ENCODE results near the gene SCN10A. TPM values are rescaled to one million over a fixed set of nuclear protein-coding genes. Genes with fewer than 3 reads are reported as not detected.

The SCN10A gene
- total and polyA plus RNA-seq, 2 experiments from 2014 or later, result 0.03 TPM; not detected in 1

- TF ChIP-seq, protein P1, sequence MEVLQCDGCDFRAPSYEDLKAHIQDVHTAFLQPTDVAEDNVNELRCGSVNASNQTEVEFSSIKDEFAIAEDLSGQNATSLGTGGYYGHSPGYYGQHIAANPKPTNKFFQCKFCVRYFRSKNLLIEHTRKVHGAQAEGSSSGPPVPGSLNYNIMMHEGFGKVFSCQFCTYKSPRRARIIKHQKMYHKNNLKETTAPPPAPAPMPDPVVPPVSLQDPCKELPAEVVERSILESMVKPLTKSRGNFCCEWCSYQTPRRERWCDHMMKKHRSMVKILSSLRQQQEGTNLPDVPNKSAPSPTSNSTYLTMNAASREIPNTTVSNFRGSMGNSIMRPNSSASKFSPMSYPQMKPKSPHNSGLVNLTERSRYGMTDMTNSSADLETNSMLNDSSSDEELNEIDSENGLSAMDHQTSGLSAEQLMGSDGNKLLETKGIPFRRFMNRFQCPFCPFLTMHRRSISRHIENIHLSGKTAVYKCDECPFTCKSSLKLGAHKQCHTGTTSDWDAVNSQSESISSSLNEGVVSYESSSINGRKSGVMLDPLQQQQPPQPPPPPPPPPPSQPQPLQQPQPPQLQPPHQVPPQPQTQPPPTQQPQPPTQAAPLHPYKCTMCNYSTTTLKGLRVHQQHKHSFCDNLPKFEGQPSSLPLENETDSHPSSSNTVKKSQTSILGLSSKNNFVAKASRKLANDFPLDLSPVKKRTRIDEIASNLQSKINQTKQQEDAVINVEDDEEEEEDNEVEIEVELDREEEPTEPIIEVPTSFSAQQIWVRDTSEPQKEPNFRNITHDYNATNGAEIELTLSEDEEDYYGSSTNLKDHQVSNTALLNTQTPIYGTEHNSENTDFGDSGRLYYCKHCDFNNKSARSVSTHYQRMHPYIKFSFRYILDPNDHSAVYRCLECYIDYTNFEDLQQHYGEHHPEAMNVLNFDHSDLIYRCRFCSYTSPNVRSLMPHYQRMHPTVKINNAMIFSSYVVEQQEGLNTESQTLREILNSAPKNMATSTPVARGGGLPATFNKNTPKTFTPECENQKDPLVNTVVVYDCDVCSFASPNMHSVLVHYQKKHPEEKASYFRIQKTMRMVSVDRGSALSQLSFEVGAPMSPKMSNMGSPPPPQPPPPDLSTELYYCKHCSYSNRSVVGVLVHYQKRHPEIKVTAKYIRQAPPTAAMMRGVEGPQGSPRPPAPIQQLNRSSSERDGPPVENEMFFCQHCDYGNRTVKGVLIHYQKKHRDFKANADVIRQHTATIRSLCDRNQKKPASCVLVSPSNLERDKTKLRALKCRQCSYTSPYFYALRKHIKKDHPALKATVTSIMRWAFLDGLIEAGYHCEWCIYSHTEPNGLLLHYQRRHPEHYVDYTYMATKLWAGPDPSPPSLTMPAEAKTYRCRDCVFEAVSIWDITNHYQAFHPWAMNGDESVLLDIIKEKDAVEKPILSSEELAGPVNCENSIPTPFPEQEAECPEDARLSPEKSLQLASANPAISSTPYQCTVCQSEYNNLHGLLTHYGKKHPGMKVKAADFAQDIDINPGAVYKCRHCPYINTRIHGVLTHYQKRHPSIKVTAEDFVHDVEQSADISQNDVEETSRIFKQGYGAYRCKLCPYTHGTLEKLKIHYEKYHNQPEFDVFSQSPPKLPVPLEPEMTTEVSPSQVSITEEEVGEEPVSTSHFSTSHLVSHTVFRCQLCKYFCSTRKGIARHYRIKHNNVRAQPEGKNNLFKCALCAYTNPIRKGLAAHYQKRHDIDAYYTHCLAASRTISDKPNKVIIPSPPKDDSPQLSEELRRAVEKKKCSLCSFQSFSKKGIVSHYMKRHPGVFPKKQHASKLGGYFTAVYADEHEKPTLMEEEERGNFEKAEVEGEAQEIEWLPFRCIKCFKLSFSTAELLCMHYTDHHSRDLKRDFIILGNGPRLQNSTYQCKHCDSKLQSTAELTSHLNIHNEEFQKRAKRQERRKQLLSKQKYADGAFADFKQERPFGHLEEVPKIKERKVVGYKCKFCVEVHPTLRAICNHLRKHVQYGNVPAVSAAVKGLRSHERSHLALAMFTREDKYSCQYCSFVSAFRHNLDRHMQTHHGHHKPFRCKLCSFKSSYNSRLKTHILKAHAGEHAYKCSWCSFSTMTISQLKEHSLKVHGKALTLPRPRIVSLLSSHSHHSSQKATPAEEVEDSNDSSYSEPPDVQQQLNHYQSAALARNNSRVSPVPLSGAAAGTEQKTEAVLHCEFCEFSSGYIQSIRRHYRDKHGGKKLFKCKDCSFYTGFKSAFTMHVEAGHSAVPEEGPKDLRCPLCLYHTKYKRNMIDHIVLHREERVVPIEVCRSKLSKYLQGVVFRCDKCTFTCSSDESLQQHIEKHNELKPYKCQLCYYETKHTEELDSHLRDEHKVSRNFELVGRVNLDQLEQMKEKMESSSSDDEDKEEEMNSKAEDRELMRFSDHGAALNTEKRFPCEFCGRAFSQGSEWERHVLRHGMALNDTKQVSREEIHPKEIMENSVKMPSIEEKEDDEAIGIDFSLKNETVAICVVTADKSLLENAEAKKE (CRISPR knock-in tag; IDR thresholded peaks at IDR 0.05), result no peak
- TF ChIP-seq EZH2phosphoT487 (IDR thresholded peaks at IDR 0.05; ENCODE audit: unreplicated experiment), result no peak
Measured at GRCh38 chr3:38706961-38707360, 109.1 kb downstream of the SCN10A start (continued).

DNA sequence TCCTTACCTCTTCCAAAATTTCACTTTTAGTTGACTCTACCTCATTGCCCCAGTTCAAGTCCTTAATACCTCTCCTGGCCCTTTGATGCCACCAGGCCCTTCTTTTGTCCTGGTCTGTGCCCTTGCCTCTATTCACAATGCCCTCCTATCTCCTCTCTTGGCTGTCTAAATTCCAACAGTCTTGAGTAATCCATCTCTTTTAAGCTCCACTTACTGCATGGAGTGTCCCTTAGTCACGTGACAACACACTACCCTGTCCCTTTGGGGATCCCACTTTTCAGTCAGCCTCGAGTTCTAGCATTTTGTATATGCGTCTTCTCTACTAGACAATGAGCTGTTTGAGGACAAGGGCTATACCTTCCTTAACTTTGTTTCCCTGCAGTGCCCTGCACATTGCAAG, 113.8 kb downstream of the SCN10A start:
- Histone ChIP-seq H4K20me1 (replicated peaks; ENCODE audit: insufficient read depth) (no peaks in the 10 kb centered on the region), H3K4me3 (no peak overlapping the region), H3K36me3 (ENCODE audit: insufficient read depth) (no peaks in the 10 kb centered on the region), H3K79me2 (replicated peaks; ENCODE audit: insufficient read depth) (no peaks in the 10 kb centered on the region), H3F3A (replicated peaks; ENCODE audit: low read depth) (no peaks in the 10 kb centered on the region), H3K27ac (ENCODE audit: low read depth) (no peak overlapping the region), H3K9me2 (ENCODE audit: insufficient read depth) (peaks cover 21% of the 10 kb centered on the region), H3K4me2 (no peak overlapping the region), H3K4me1 (ENCODE audit: insufficient read depth) (peaks cover 5% of the 10 kb centered on the region; the same call in 1 of the 2 replicates), H3K27me3 (ENCODE audit: insufficient read depth) (no peaks in the 10 kb centered on the region), H2AFZ (no peak overlapping the region)
- no peaks in the 10 kb centered on the region for H3K36me3 Mint-ChIP-seq (ENCODE audit: low read depth)
- DNase-seq (ENCODE audit: low spot score) (no peak), ATAC-seq (no peak)
- no peaks in the 10 kb centered on the region for H3K9me3 Mint-ChIP-seq
- H3K4me1 Mint-ChIP-seq, result no peaks in the 10 kb centered on the region; the same call in 2 of the 3 replicates
- no peaks in the 10 kb centered on the region for H3K27me3 Mint-ChIP-seq (ENCODE audit: insufficient read depth, low read depth, poor library complexity)
- no peak overlapping the region for H3K27ac Mint-ChIP-seq
- no peak overlapping the region for H3K4me3 Mint-ChIP-seq
- TF ChIP-seq, protein P1 (CRISPR knock-in tag; IDR thresholded peaks at IDR 0.05), result no peak
- TF ChIP-seq CREB1 (CRISPR knock-in tag; IDR thresholded peaks at IDR 0.05; ENCODE audit: low read depth) (no peak), POLR2AphosphoS5 (IDR thresholded peaks at IDR 0.05; ENCODE audit: low read depth) (no peak), STAT1 (IDR thresholded peaks at IDR 0.05; ENCODE audit: unreplicated experiment) (no peak), EZH2phosphoT487 (IDR thresholded peaks at IDR 0.05; ENCODE audit: unreplicated experiment) (no peak), EZH2 (IDR thresholded peaks at IDR 0.05; ENCODE audit: low read depth, unreplicated experiment) (no peak), ZNF114 (CRISPR knock-in tag; IDR thresholded peaks at IDR 0.05) (no peak)
- TF ChIP-seq, protein P2, sequence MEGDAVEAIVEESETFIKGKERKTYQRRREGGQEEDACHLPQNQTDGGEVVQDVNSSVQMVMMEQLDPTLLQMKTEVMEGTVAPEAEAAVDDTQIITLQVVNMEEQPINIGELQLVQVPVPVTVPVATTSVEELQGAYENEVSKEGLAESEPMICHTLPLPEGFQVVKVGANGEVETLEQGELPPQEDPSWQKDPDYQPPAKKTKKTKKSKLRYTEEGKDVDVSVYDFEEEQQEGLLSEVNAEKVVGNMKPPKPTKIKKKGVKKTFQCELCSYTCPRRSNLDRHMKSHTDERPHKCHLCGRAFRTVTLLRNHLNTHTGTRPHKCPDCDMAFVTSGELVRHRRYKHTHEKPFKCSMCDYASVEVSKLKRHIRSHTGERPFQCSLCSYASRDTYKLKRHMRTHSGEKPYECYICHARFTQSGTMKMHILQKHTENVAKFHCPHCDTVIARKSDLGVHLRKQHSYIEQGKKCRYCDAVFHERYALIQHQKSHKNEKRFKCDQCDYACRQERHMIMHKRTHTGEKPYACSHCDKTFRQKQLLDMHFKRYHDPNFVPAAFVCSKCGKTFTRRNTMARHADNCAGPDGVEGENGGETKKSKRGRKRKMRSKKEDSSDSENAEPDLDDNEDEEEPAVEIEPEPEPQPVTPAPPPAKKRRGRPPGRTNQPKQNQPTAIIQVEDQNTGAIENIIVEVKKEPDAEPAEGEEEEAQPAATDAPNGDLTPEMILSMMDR (conservative IDR thresholded peaks at IDR 0.05; ENCODE audit: low read depth in 2 of 2), result no peak
